HFFc6 (cell line): ENCODE data around the gene EVC. TPM values are rescaled to one million over a fixed set of nuclear protein-coding genes. Genes with fewer than 3 reads are reported as not detected.
A peak's percentile ranks its signal among the peaks of the same experiment; 100 is the strongest.

Source experiments
- DNase-seq: peaks from one replicate; pipeline ENCODE4 v3.0.0-alpha.2; 2018
- H3K27ac Mint-ChIP-seq: 2 replicates; pipeline ENCODE4 v1.8.0; 2020; ENCODE audit warnings: mild to moderate bottlenecking, mixed read lengths
- H3K27me3 Mint-ChIP-seq: 2 replicates; pipeline ENCODE4 v1.8.0; 2021; ENCODE audit warnings: mild to moderate bottlenecking, moderate library complexity, mixed read lengths; ENCODE audit not compliant: insufficient read depth
- H3K36me3 Mint-ChIP-seq: 2 replicates; pipeline ENCODE4 v1.8.0; 2021; ENCODE audit warnings: low read depth, mixed read lengths
- H3K4me1 Mint-ChIP-seq: 2 replicates; pipeline ENCODE4 v1.8.0; 2020; ENCODE audit warnings: low read depth, mixed read lengths
- H3K4me3 Mint-ChIP-seq: 2 replicates; pipeline ENCODE4 v1.8.0; 2020; ENCODE audit warnings: mild to moderate bottlenecking, moderate library complexity, mixed read lengths
- H3K9me3 Mint-ChIP-seq: 2 replicates; pipeline ENCODE4 v1.8.0; 2020; ENCODE audit warnings: mild to moderate bottlenecking, mixed read lengths
- CTCF ChIP-seq: fragments of 200-600 bp; sonication (generic); IDR thresholded peaks from 2 replicates; pipeline ENCODE4 v1.5.0; 2021; ENCODE audit warnings: antibody characterized with exemption, mild to moderate bottlenecking
- total RNA-seq, 6 experiments: library from RNA; stranded (reverse); fragmentation: NEBNext Ultra II Directional; extraction: Animal tissue kit (Norgen Biotek cat#: 25700); gene quantifications; 2 replicates in 1 of 6; 3 replicates in 5 of 6; pipeline ENCODE4 v1.2.3, GENCODE V29; 2021

EVC gene
- total RNA-seq, 6 experiments from 2014 or later = 30.7 to 40.9 (median 33.7) TPM

GRCh38 chr4:5753366-5753765 is 42.4 kb downstream of the EVC start:
- Mint-ChIP-seq H3K4me1 (peaks cover 73% of the 10 kb centered on the region), H3K27me3 (peaks cover 6% of the 10 kb centered on the region), H3K4me3 (peak overlapping the region; percentile 55), H3K27ac (peak overlapping the region; percentile 97), H3K36me3 (peaks cover 54% of the 10 kb centered on the region), H3K9me3 (no peaks in the 10 kb centered on the region)
- TF ChIP-seq CTCF = no peak
- DNase-seq = no peak

- Mint-ChIP-seq H3K4me1 (peaks cover 73% of the 10 kb centered on the region), H3K27ac (peak overlapping the region; percentile 97), H3K27me3 (peaks cover 6% of the 10 kb centered on the region), H3K9me3 (no peaks in the 10 kb centered on the region), H3K36me3 (peaks cover 51% of the 10 kb centered on the region), H3K4me3 (peak overlapping the region; percentile 55)
- TF ChIP-seq CTCF = no peak
- peak; percentile 86 for DNase-seq
Observed at GRCh38 chr4:5753766-5754528, 42.9 kb downstream of the EVC start.

GRCh38 chr4:5754529-5754881 is 43.5 kb downstream of the EVC start:
- Mint-ChIP-seq H3K27me3 (peaks cover 6% of the 10 kb centered on the region), H3K36me3 (peaks cover 51% of the 10 kb centered on the region), H3K27ac (peak overlapping the region; percentile 97), H3K4me1 (peaks cover 73% of the 10 kb centered on the region), H3K9me3 (no peaks in the 10 kb centered on the region), H3K4me3 (no peak overlapping the region)
- no peak for DNase-seq
- no peak for TF ChIP-seq CTCF

- Mint-ChIP-seq H3K9me3 (no peaks in the 10 kb centered on the region), H3K36me3 (peaks cover 51% of the 10 kb centered on the region), H3K4me3 (no peak overlapping the region), H3K27me3 (peaks cover 3% of the 10 kb centered on the region), H3K4me1 (peaks cover 73% of the 10 kb centered on the region), H3K27ac (peak overlapping the region; percentile 61)
- no peak for TF ChIP-seq CTCF
- DNase-seq = no peak
Observed at GRCh38 chr4:5755161-5755560, 44.2 kb downstream of the EVC start.

- Mint-ChIP-seq H3K9me3 (no peaks in the 10 kb centered on the region), H3K4me3 (no peak overlapping the region), H3K4me1 (peaks cover 73% of the 10 kb centered on the region), H3K27ac (peak overlapping the region; percentile 61), H3K36me3 (peaks cover 53% of the 10 kb centered on the region), H3K27me3 (peaks cover 3% of the 10 kb centered on the region)
- no peak for TF ChIP-seq CTCF
- no peak for DNase-seq
Observed at GRCh38 chr4:5755679-5756078, 44.7 kb downstream of the EVC start.
